Measurements from ENCODE around the gene POLR2E. TPM values are rescaled to one million over a fixed set of nuclear protein-coding genes. Genes with fewer than 3 reads are reported as not detected.

POLR2E gene
- polyA plus RNA-seq, 1 donor from 2014 or later, result 172 TPM

DNA sequence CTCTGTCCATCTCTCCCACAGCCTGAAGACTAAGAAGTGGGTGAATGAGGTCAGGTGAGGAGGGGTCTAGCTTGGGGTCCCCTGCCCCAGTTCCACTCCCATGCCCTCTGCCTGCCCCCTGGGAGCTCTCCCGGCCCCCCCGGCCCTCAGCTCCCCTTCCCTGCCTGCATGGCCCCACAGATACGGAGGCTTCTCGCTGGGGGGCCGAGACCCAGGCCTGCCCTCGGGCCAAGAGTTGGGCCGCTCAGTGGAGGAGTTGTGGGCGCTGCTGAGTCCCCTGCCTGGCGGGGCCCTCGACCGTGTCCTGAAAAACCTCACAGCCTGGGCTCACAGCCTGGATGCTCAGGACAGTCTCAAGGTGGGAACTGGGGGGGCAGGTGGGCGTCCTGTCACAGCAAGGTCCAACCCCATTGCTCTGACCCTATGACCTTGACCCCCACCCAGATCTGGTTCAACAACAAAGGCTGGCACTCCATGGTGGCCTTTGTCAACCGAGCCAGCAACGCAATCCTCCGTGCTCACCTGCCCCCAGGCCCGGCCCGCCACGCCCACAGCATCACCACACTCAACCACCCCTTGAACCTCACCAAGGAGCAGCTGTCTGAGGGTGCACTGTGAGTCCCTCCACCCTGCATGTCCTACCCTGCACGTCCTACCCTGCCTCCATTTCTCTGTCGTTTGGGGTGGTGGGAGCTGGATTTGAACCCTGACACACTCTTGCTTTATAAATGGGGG lies 39.1 kb downstream of the POLR2E start:
- H3K27ac ChIP-seq (ENCODE audit: low read length), result no peak overlapping the region
- TF ChIP-seq TAF1 (IDR thresholded peaks at IDR 0.05; ENCODE audit: low read depth), result no peak
- TF ChIP-seq SMC3 (conservative IDR thresholded peaks at IDR 0.05; ENCODE audit: poor library complexity), result no peak
- TF ChIP-seq RAD21 (conservative IDR thresholded peaks at IDR 0.05), result no peak
- no peak overlapping the region for H2AFZ ChIP-seq (ENCODE audit: low read depth, low read length)
- H3K36me3 ChIP-seq (ENCODE audit: insufficient read depth, low read length), result peaks cover 12% of the 10 kb centered on the region
- no peaks in the 10 kb centered on the region for H3K79me2 ChIP-seq (replicated peaks; ENCODE audit: insufficient read depth, low read length)
- H3K9me2 ChIP-seq (ENCODE audit: insufficient read depth, low read length), result no peaks in the 10 kb centered on the region
- no peak overlapping the region for H3K4me3 ChIP-seq (ENCODE audit: low read length)
- H4K20me1 ChIP-seq (ENCODE audit: insufficient read depth), result no peaks in the 10 kb centered on the region
- peaks cover 28% of the 10 kb centered on the region for H3K9me3 ChIP-seq (ENCODE audit: low read length)
- H3F3A ChIP-seq (ENCODE audit: insufficient read depth, low read length, poor library complexity, severe bottlenecking), result no peaks in the 10 kb centered on the region
- H3K4me2 ChIP-seq (ENCODE audit: low read length), result no peak overlapping the region
- H3K9ac ChIP-seq (ENCODE audit: low read length), result no peak overlapping the region
- no peaks in the 10 kb centered on the region for H3K27me3 ChIP-seq (ENCODE audit: insufficient read depth, low read depth, low read length)

DNA sequence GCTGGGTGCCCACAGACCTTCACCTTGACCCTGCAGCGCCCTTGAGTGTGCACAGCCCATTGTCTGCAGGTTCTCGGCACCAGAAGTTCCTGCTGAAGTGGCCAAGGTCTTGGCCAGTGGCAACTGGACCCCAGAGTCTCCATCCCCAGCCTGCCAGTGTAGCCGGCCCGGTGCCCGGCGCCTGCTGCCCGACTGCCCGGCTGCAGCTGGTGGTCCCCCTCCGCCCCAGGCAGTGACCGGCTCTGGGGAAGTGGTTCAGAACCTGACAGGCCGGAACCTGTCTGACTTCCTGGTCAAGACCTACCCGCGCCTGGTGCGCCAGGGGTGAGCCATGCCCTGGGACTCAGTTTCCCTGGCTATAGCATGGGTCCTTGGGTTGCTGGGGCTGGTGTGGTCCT lies 40.1 kb downstream of the POLR2E start:
- no peak overlapping the region for H3K9ac ChIP-seq (ENCODE audit: low read length)
- H3K27ac ChIP-seq (ENCODE audit: low read length), result no peak overlapping the region
- no peaks in the 10 kb centered on the region for H3K27me3 ChIP-seq (ENCODE audit: insufficient read depth, low read depth, low read length)
- peaks cover 12% of the 10 kb centered on the region for H3K36me3 ChIP-seq (ENCODE audit: insufficient read depth, low read length)
- no peaks in the 10 kb centered on the region for H3K79me2 ChIP-seq (replicated peaks; ENCODE audit: insufficient read depth, low read length)
- H3F3A ChIP-seq (ENCODE audit: insufficient read depth, low read length, poor library complexity, severe bottlenecking), result no peaks in the 10 kb centered on the region
- no peak overlapping the region for H3K4me2 ChIP-seq (ENCODE audit: low read length)
- no peak overlapping the region for H3K4me3 ChIP-seq (ENCODE audit: low read length)
- no peak for TF ChIP-seq TAF1 (IDR thresholded peaks at IDR 0.05; ENCODE audit: low read depth)
- no peak for TF ChIP-seq POLR2AphosphoS5 (IDR thresholded peaks at IDR 0.05)
- no peak for TF ChIP-seq MXI1 (conservative IDR thresholded peaks at IDR 0.05; ENCODE audit: poor library complexity, severe bottlenecking)
- TF ChIP-seq SMC3 (conservative IDR thresholded peaks at IDR 0.05; ENCODE audit: poor library complexity), result no peak
- TF ChIP-seq EP300 (conservative IDR thresholded peaks at IDR 0.05; ENCODE audit: poor library complexity, severe bottlenecking), result no peak
- TF ChIP-seq EZH2 (IDR thresholded peaks at IDR 0.05; ENCODE audit: borderline replicate concordance, insufficient read depth, low read length, poor library complexity, severe bottlenecking), result no peak
- H3K9me3 ChIP-seq (ENCODE audit: low read length), result peaks cover 28% of the 10 kb centered on the region
- H2AFZ ChIP-seq (ENCODE audit: low read depth, low read length), result no peak overlapping the region
- H3K9me2 ChIP-seq (ENCODE audit: insufficient read depth, low read length), result no peaks in the 10 kb centered on the region
- no peaks in the 10 kb centered on the region for H4K20me1 ChIP-seq (ENCODE audit: insufficient read depth)

GRCh38 chr19:1054102-1055027 lies 40.8 kb downstream of the POLR2E start:
- H3K79me2 ChIP-seq (replicated peaks; ENCODE audit: insufficient read depth, low read length), result no peaks in the 10 kb centered on the region
- H3K9ac ChIP-seq (ENCODE audit: low read length), result no peak overlapping the region
- H3K4me3 ChIP-seq (ENCODE audit: low read length), result no peak overlapping the region
- H3K27me3 ChIP-seq (ENCODE audit: insufficient read depth, low read depth, low read length), result no peaks in the 10 kb centered on the region
- no peaks in the 10 kb centered on the region for H3K9me2 ChIP-seq (ENCODE audit: insufficient read depth, low read length)
- no peak overlapping the region for H3K27ac ChIP-seq (ENCODE audit: low read length)
- TF ChIP-seq, protein P1, sequence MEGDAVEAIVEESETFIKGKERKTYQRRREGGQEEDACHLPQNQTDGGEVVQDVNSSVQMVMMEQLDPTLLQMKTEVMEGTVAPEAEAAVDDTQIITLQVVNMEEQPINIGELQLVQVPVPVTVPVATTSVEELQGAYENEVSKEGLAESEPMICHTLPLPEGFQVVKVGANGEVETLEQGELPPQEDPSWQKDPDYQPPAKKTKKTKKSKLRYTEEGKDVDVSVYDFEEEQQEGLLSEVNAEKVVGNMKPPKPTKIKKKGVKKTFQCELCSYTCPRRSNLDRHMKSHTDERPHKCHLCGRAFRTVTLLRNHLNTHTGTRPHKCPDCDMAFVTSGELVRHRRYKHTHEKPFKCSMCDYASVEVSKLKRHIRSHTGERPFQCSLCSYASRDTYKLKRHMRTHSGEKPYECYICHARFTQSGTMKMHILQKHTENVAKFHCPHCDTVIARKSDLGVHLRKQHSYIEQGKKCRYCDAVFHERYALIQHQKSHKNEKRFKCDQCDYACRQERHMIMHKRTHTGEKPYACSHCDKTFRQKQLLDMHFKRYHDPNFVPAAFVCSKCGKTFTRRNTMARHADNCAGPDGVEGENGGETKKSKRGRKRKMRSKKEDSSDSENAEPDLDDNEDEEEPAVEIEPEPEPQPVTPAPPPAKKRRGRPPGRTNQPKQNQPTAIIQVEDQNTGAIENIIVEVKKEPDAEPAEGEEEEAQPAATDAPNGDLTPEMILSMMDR (IDR thresholded peaks at IDR 0.05; ENCODE audit: poor library complexity, severe bottlenecking), result no peak
- TF ChIP-seq SMC3 (conservative IDR thresholded peaks at IDR 0.05; ENCODE audit: poor library complexity), result no peak
- no peak for TF ChIP-seq REST (IDR thresholded peaks at IDR 0.05; ENCODE audit: borderline replicate concordance)
- TF ChIP-seq EP300 (conservative IDR thresholded peaks at IDR 0.05; ENCODE audit: poor library complexity, severe bottlenecking), result no peak
- TF ChIP-seq MXI1 (conservative IDR thresholded peaks at IDR 0.05; ENCODE audit: poor library complexity, severe bottlenecking), result no peak
- TF ChIP-seq RAD21 (conservative IDR thresholded peaks at IDR 0.05), result no peak
- TF ChIP-seq POLR2AphosphoS5 (IDR thresholded peaks at IDR 0.05), result no peak
- no peak for TF ChIP-seq EZH2 (IDR thresholded peaks at IDR 0.05; ENCODE audit: borderline replicate concordance, insufficient read depth, low read length, poor library complexity, severe bottlenecking)
- no peak overlapping the region for H2AFZ ChIP-seq (ENCODE audit: low read depth, low read length)
- no peak overlapping the region for H3K4me2 ChIP-seq (ENCODE audit: low read length)
- H4K20me1 ChIP-seq (ENCODE audit: insufficient read depth), result no peaks in the 10 kb centered on the region
- no peaks in the 10 kb centered on the region for H3F3A ChIP-seq (ENCODE audit: insufficient read depth, low read length, poor library complexity, severe bottlenecking)
- peaks cover 12% of the 10 kb centered on the region for H3K36me3 ChIP-seq (ENCODE audit: insufficient read depth, low read length)
- peaks cover 28% of the 10 kb centered on the region for H3K9me3 ChIP-seq (ENCODE audit: low read length)
